Mammary epithelial cell (primary cell): ENCODE data around the gene SLC1A4.

Experiments
- EZH2 ChIP-seq: IDR thresholded peaks from 2 replicates; pipeline ENCODE4 v1.6.1; 2012; ENCODE audit warnings: low read length, inconsistent platforms, borderline replicate concordance
- TF ChIP-seq, protein P1 (sequence below), 2 donors: IDR thresholded peaks in 1 of 2; conservative IDR thresholded peaks in 1 of 2; 2 replicates each; pipeline ENCODE4 v1.5.1; 2011 to 2012; ENCODE audit warnings: inconsistent platforms in 2 of 2, low read length in 2 of 2, mild to moderate bottlenecking in 2 of 2, control low read depth in 1 of 2, low read depth in 1 of 2; ENCODE audit not compliant: insufficient read depth in 1 of 2; ENCODE audit errors: extremely low read depth in 1 of 2

DNA sequence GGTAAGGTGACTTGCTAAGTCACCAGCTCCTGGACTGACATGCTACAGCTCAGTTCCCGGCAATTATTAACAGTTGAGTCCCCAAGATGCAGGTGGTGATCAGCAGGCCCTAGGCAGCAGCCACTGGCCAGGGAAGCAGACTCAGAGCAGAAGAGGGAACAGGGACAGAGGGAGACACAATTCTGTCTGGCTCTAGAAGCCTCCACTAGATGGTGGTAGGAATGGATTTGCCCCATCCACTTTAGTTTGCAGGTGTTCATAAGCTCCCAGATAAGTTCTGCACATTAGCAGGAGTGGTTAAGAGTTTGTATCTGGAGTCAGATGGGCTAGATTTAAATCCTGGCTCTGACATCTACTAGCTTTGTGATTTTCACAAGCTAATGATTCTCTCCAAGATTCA, 25.5 kb upstream of the SLC1A4 start:
- TF ChIP-seq, protein P1, sequence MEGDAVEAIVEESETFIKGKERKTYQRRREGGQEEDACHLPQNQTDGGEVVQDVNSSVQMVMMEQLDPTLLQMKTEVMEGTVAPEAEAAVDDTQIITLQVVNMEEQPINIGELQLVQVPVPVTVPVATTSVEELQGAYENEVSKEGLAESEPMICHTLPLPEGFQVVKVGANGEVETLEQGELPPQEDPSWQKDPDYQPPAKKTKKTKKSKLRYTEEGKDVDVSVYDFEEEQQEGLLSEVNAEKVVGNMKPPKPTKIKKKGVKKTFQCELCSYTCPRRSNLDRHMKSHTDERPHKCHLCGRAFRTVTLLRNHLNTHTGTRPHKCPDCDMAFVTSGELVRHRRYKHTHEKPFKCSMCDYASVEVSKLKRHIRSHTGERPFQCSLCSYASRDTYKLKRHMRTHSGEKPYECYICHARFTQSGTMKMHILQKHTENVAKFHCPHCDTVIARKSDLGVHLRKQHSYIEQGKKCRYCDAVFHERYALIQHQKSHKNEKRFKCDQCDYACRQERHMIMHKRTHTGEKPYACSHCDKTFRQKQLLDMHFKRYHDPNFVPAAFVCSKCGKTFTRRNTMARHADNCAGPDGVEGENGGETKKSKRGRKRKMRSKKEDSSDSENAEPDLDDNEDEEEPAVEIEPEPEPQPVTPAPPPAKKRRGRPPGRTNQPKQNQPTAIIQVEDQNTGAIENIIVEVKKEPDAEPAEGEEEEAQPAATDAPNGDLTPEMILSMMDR (conservative IDR thresholded peaks at IDR 0.05 in 1 of 2, IDR thresholded peaks at IDR 0.05 in 1 of 2; ENCODE audit: extremely low read depth in 1 of 2, insufficient read depth in 1 of 2, low read depth in 1 of 2, low read length in 2 of 2): no peak
- TF ChIP-seq EZH2: no peak
